HepG2 (cell line): ENCODE data around the gene UTP25. TPM values are rescaled to one million over a fixed set of nuclear protein-coding genes. Genes with fewer than 3 reads are reported as not detected.
A peak's percentile ranks its signal among the peaks of the same experiment; 100 is the strongest.

Experiments
- ATRX ChIP-seq: sonication (generic); formaldehyde crosslinking; IDR thresholded peaks from 2 replicates; pipeline ENCODE4 v1.4.0; 2020; ENCODE audit warnings: missing genetic modification reagents, borderline replicate concordance
- GABPB1 ChIP-seq: IDR thresholded peaks from 2 replicates; pipeline ENCODE4 v1.6.1; 2016; ENCODE audit warnings: mild to moderate bottlenecking, missing genetic modification reagents, moderate library complexity, missing compliant biosample characterization
- SALL1 ChIP-seq: sonication (generic); formaldehyde crosslinking; IDR thresholded peaks from 2 replicates; pipeline ENCODE4 v1.8.0; 2022; ENCODE audit warnings: mild to moderate bottlenecking, missing genetic modification reagents
- SALL2 ChIP-seq: sonication (generic); formaldehyde crosslinking; IDR thresholded peaks from 2 replicates; pipeline ENCODE4 v1.8.1; 2023; ENCODE audit warnings: mild to moderate bottlenecking, missing genetic modification reagents, inconsistent platforms
- TBX3 ChIP-seq: fragments of 450-650 bp; IDR thresholded peaks from 2 replicates; pipeline ENCODE4 v1.6.1; 2017; ENCODE audit warnings: antibody characterized with exemption, mild to moderate bottlenecking, inconsistent platforms, borderline replicate concordance
- TRIM24 ChIP-seq: sonication (generic); formaldehyde crosslinking; IDR thresholded peaks from 2 replicates; pipeline ENCODE4 v1.8.0; 2022; ENCODE audit warnings: mild to moderate bottlenecking, missing genetic modification reagents
- ZBTB20 ChIP-seq: sonication (generic); formaldehyde crosslinking; IDR thresholded peaks from 2 replicates; pipeline ENCODE4 v1.8.1; 2023; ENCODE audit warnings: missing genetic modification reagents, low read depth, mild to moderate bottlenecking, borderline replicate concordance
- ZNF224 ChIP-seq: sonication (generic); formaldehyde crosslinking; IDR thresholded peaks from 2 replicates; pipeline ENCODE4 v1.5.0; 2020; ENCODE audit warnings: mild to moderate bottlenecking, missing genetic modification reagents
- ZNF3 ChIP-seq: IDR thresholded peaks from 2 replicates; pipeline ENCODE4 v1.7.0; 2017; ENCODE audit warnings: inconsistent platforms
- ZNF501 ChIP-seq: sonication (generic); formaldehyde crosslinking; IDR thresholded peaks from 2 replicates; pipeline ENCODE4 v1.5.1; 2020; ENCODE audit warnings: mild to moderate bottlenecking, moderate library complexity, missing genetic modification reagents
- ZNF547 ChIP-seq: sonication (generic); formaldehyde crosslinking; IDR thresholded peaks from 2 replicates; pipeline ENCODE4 v1.5.1; 2020; ENCODE audit warnings: mild to moderate bottlenecking, missing genetic modification reagents
- ZNF776 ChIP-seq: sonication (generic); formaldehyde crosslinking; IDR thresholded peaks from 2 replicates; pipeline ENCODE4 v1.4.0; 2020; ENCODE audit warnings: mild to moderate bottlenecking, missing genetic modification reagents
- polyA plus RNA-seq, 8 experiments: library from polyadenylated mRNA; depleted of rRNA in 3 of 8; stranded (reverse) in 7 of 8; unstranded in 1 of 8; fragments of >200 nt; fragmentation: Illumina TruSeq in 4 of 8; extraction: Trizol in 4 of 8; gene quantifications; 2 replicates each; pipeline versions ENCODE4 v1.2.1 to v1.2.3, GENCODE V29; 2011 to 2016; ENCODE audit warnings: low read depth in 4 of 8, missing spikeins in 1 of 8, mixed read lengths in 1 of 8; ENCODE audit not compliant: insufficient read depth in 1 of 8
- total RNA-seq, 5 experiments: library from RNA; depleted of rRNA; stranded (reverse); fragments of >200 nt; fragmentation: Illumina TruSeq; extraction: Trizol; gene quantifications; 2 replicates each; pipeline ENCODE4 v1.2.3, GENCODE V29; 2016; ENCODE audit warnings: low read depth in 1 of 5
- TF ChIP-seq, protein P1 (sequence below): IDR thresholded peaks from 2 replicates; pipeline ENCODE4 v1.6.1; 2016; ENCODE audit warnings: missing genetic modification reagents, missing compliant biosample characterization
- TF ChIP-seq, protein P2 (sequence below): IDR thresholded peaks from 2 replicates; pipeline ENCODE4 v1.6.1; 2016
- TF ChIP-seq, protein P3 (sequence below): sonication (generic); formaldehyde crosslinking; IDR thresholded peaks from 2 replicates; pipeline ENCODE4 v1.9.0; 2022; ENCODE audit warnings: missing genetic modification reagents, mild to moderate bottlenecking, borderline replicate concordance
- TF ChIP-seq, protein P4 (sequence below): sonication (generic); formaldehyde crosslinking; IDR thresholded peaks from 2 replicates; pipeline ENCODE4 v1.9.0; 2021; ENCODE audit warnings: missing genetic modification reagents, mild to moderate bottlenecking, borderline replicate concordance
- TF ChIP-seq, protein P5 (sequence below): sonication (generic); formaldehyde crosslinking; IDR thresholded peaks from 2 replicates; pipeline ENCODE4 v1.4.0; 2020; ENCODE audit warnings: missing genetic modification reagents, borderline replicate concordance
- TF ChIP-seq, protein P6 (sequence below): sonication (generic); formaldehyde crosslinking; IDR thresholded peaks from 2 replicates; pipeline ENCODE4 v1.4.0; 2020; ENCODE audit warnings: missing genetic modification reagents
- TF ChIP-seq, protein P7 (sequence below): sonication (generic); formaldehyde crosslinking; conservative IDR thresholded peaks from 2 replicates; pipeline ENCODE4 v1.8.0; 2022; ENCODE audit warnings: low read depth, missing genetic modification reagents

UTP25 gene
- total and polyA plus RNA-seq, 2 of the 13 experiments (the other 11 are each of a cell fraction or from before 2014, with no cell fraction given): 4.8 to 5.7 TPM

DNA sequence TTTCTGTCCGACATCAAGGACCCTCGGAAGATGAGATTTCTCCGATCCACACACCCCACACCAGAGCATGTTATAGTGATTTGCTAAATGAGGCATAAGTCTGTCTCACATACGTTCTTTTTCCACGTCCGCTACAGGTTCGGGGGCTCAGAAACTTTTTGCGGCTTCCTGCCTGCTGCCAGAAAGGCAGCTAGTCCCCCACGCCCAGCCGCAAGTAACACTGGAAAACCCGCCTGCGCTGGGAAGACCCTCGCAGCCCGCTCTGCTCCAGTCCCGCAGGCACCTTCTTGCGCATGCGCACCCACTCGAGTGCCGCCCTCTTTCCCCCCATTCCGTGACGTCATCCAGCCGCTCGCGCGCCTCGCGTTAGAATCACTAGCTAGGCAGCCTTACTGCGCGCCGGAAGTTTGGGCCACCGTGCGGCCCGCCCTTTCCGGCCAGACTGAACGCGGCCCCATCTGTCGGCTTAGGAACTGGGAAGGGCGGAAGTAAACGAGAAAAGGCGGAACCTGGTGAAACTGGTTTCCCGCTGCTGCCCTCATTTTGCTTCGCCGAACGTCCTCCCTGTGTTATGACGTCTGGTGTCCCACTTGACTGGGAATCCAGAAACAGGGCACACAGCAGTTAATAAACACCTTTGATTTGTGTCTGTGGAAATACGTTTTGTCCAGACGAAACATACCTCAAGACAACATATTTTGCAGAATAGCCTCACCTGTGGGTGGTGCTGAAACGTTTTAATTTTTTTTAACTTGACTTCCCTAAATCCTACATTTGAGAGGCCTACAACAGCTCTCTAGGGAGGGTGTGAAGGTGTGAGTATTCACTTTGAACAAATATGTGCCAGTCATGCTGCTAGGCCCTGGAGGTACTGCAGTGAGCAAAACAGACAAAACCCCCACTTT is 43.3 kb upstream of the UTP25 start, which contains the start of gene C1orf74 (continued):
- TF ChIP-seq, protein P1, sequence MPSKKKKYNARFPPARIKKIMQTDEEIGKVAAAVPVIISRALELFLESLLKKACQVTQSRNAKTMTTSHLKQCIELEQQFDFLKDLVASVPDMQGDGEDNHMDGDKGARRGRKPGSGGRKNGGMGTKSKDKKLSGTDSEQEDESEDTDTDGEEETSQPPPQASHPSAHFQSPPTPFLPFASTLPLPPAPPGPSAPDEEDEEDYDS (CRISPR knock-in tag): peak; percentile 28; the same call in 1 of the 2 replicates
- TF ChIP-seq TRIM24 (CRISPR knock-in tag) (no peak), ZBTB20 (CRISPR knock-in tag) (no peak), GABPB1 (CRISPR knock-in tag) (peak; percentile 97), TBX3 (no peak), ZNF547 (CRISPR knock-in tag) (0 out of 2 replicates have a peak, but pooled peaks have one; percentile 27), ZNF3 (CRISPR knock-in tag) (no peak), ZNF501 (CRISPR knock-in tag) (peak; percentile 69), ZNF224 (CRISPR knock-in tag) (no peak), ZNF776 (CRISPR knock-in tag) (no peak), SALL2 (CRISPR knock-in tag) (no peak), ATRX (CRISPR knock-in tag) (no peak), SALL1 (CRISPR knock-in tag) (peak; percentile 78)
- TF ChIP-seq, protein P2, sequence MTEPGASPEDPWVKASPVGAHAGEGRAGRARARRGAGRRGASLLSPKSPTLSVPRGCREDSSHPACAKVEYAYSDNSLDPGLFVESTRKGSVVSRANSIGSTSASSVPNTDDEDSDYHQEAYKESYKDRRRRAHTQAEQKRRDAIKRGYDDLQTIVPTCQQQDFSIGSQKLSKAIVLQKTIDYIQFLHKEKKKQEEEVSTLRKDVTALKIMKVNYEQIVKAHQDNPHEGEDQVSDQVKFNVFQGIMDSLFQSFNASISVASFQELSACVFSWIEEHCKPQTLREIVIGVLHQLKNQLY (CRISPR knock-in tag): no peak
- TF ChIP-seq, protein P3, sequence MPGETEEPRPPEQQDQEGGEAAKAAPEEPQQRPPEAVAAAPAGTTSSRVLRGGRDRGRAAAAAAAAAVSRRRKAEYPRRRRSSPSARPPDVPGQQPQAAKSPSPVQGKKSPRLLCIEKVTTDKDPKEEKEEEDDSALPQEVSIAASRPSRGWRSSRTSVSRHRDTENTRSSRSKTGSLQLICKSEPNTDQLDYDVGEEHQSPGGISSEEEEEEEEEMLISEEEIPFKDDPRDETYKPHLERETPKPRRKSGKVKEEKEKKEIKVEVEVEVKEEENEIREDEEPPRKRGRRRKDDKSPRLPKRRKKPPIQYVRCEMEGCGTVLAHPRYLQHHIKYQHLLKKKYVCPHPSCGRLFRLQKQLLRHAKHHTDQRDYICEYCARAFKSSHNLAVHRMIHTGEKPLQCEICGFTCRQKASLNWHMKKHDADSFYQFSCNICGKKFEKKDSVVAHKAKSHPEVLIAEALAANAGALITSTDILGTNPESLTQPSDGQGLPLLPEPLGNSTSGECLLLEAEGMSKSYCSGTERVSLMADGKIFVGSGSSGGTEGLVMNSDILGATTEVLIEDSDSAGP (CRISPR knock-in tag): peak; percentile 61; the same call in 1 of the 2 replicates
- TF ChIP-seq, protein P4, sequence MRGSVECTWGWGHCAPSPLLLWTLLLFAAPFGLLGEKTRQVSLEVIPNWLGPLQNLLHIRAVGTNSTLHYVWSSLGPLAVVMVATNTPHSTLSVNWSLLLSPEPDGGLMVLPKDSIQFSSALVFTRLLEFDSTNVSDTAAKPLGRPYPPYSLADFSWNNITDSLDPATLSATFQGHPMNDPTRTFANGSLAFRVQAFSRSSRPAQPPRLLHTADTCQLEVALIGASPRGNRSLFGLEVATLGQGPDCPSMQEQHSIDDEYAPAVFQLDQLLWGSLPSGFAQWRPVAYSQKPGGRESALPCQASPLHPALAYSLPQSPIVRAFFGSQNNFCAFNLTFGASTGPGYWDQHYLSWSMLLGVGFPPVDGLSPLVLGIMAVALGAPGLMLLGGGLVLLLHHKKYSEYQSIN (CRISPR knock-in tag): no peak
- TF ChIP-seq, protein P5, sequence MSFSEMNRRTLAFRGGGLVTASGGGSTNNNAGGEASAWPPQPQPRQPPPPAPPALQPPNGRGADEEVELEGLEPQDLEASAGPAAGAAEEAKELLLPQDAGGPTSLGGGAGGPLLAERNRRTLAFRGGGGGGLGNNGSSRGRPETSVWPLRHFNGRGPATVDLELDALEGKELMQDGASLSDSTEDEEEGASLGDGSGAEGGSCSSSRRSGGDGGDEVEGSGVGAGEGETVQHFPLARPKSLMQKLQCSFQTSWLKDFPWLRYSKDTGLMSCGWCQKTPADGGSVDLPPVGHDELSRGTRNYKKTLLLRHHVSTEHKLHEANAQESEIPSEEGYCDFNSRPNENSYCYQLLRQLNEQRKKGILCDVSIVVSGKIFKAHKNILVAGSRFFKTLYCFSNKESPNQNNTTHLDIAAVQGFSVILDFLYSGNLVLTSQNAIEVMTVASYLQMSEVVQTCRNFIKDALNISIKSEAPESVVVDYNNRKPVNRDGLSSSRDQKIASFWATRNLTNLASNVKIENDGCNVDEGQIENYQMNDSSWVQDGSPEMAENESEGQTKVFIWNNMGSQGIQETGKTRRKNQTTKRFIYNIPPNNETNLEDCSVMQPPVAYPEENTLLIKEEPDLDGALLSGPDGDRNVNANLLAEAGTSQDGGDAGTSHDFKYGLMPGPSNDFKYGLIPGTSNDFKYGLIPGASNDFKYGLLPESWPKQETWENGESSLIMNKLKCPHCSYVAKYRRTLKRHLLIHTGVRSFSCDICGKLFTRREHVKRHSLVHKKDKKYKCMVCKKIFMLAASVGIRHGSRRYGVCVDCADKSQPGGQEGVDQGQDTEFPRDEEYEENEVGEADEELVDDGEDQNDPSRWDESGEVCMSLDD (CRISPR knock-in tag): no peak
- TF ChIP-seq, protein P6, sequence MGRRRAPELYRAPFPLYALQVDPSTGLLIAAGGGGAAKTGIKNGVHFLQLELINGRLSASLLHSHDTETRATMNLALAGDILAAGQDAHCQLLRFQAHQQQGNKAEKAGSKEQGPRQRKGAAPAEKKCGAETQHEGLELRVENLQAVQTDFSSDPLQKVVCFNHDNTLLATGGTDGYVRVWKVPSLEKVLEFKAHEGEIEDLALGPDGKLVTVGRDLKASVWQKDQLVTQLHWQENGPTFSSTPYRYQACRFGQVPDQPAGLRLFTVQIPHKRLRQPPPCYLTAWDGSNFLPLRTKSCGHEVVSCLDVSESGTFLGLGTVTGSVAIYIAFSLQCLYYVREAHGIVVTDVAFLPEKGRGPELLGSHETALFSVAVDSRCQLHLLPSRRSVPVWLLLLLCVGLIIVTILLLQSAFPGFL (CRISPR knock-in tag): no peak
- TF ChIP-seq, protein P7, sequence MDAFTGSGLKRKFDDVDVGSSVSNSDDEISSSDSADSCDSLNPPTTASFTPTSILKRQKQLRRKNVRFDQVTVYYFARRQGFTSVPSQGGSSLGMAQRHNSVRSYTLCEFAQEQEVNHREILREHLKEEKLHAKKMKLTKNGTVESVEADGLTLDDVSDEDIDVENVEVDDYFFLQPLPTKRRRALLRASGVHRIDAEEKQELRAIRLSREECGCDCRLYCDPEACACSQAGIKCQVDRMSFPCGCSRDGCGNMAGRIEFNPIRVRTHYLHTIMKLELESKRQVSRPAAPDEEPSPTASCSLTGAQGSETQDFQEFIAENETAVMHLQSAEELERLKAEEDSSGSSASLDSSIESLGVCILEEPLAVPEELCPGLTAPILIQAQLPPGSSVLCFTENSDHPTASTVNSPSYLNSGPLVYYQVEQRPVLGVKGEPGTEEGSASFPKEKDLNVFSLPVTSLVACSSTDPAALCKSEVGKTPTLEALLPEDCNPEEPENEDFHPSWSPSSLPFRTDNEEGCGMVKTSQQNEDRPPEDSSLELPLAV: no peak
